ENCODE results near the gene CHAF1B.

DNA sequence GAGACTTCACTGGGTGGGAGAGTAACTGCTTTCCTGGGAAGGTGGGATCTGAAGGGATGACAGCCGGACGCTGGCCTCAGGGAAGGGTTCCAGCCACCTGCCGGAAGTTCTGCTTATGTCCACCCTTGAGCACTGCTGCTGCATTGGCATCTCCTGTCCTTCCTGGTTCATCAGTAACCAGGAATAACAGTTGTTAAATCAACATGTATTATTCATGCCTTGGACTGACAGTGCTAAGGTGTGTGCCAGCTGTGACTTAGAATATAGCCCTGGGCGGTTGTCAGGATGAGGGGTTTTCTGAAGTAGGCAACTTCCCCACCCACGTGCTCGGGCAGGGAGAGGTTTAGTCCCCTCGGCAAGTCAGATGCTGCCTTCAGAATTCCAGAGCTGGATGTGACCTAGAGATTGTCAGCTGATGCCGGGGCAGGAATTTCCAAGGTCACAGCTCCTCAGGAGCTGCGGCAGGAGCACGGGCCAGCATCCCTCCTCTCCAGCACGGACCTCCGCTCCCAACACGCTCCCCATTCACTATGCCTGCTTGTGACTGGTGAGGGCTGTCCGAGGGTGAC is 76.8 kb downstream of the CHAF1B start:
- no peak for TF ChIP-seq POLR2AphosphoS5 (IDR thresholded peaks at IDR 0.05; ENCODE audit: low read depth, low read length)
- TF ChIP-seq POLR2A (IDR thresholded peaks at IDR 0.05; ENCODE audit: low read depth, low read length) = no peak
- TF ChIP-seq TAF1 (IDR thresholded peaks at IDR 0.05; ENCODE audit: borderline replicate concordance, low read depth, low read length) = no peak

Data from GM12892 (cell line).